PC-9 (cell line): ENCODE measurements around the gene RBMS3.

Experiments
- EZH2 ChIP-seq: fragments of 200-600 bp; sonication (generic); IDR thresholded peaks from 2 replicates; pipeline ENCODE4 v1.8.0; 2017; ENCODE audit warnings: antibody characterized with exemption, low read depth
- TF ChIP-seq, protein P1 (sequence below): fragments of 200-600 bp; sonication (generic); conservative IDR thresholded peaks from 2 replicates; pipeline ENCODE4 v1.6.1; 2017; ENCODE audit warnings: mixed run types, antibody characterized with exemption, mild to moderate bottlenecking, moderate library complexity

DNA sequence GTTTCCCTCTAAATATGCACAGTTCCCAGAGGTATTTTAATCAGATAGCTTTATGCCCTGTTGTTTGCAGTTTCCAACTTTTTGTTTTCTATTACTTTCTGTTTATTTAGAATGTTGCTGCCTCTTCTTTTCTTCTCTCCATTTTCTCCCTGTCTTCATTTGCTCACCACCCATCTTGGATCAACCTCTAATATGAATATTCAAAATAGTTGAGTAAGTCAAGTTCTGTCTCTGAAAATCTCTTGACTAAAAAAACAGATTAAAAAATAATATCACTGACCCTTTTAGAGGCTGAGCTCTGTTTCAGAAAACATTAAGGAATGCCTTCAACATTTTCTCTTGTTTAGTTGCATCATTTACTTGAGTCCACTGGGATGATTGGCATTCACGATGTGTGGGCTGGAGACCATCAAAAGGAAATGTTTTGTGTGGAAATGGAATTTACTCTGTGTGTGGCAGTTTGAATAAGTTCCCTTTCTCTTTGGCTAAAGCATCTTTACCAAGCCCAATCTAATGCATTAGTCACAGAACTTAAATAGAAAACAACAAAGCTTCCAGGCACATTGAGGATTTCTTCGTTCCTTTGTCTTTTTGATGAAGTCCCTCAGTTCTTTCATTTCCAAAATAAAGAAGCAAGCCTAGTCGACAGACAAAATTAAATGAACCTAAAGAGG, 691.6 kb downstream of the RBMS3 start:
- TF ChIP-seq, protein P1, sequence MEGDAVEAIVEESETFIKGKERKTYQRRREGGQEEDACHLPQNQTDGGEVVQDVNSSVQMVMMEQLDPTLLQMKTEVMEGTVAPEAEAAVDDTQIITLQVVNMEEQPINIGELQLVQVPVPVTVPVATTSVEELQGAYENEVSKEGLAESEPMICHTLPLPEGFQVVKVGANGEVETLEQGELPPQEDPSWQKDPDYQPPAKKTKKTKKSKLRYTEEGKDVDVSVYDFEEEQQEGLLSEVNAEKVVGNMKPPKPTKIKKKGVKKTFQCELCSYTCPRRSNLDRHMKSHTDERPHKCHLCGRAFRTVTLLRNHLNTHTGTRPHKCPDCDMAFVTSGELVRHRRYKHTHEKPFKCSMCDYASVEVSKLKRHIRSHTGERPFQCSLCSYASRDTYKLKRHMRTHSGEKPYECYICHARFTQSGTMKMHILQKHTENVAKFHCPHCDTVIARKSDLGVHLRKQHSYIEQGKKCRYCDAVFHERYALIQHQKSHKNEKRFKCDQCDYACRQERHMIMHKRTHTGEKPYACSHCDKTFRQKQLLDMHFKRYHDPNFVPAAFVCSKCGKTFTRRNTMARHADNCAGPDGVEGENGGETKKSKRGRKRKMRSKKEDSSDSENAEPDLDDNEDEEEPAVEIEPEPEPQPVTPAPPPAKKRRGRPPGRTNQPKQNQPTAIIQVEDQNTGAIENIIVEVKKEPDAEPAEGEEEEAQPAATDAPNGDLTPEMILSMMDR, result no peak
- TF ChIP-seq EZH2, result no peak
